HL-60 (cell line): ENCODE results near the gene AIFM3.

Source experiments
- DNase-seq, 2 experiments: peaks; one replicate each; pipeline ENCODE4 v3.0.0-alpha.2; 2010 to 2020; ENCODE audit warnings: low read depth in 1 of 2, low spot score in 1 of 2
- H3K27ac ChIP-seq: fragments of 250-450 bp; sonication (Bioruptor Pico); replicated peaks from 2 replicates; pipeline ENCODE4 v1.5.1; 2020; ENCODE audit warnings: mild to moderate bottlenecking, moderate library complexity
- H3K27me3 ChIP-seq: fragments of 250-450 bp; sonication (Bioruptor Pico); 2 replicates; pipeline ENCODE4 v1.5.1; 2021; ENCODE audit warnings: mild to moderate bottlenecking, moderate library complexity; ENCODE audit not compliant: insufficient read depth, poor library complexity, severe bottlenecking
- H3K4me3 ChIP-seq: replicated peaks from 2 replicates; pipeline ENCODE4 v1.5.1; 2011; ENCODE audit warnings: mild to moderate bottlenecking, control low read depth, low read length; ENCODE audit not compliant: insufficient read depth
- GABPA ChIP-seq: IDR thresholded peaks from 2 replicates; pipeline ENCODE4 v1.6.1; 2012; ENCODE audit warnings: low read depth
- POLR2AphosphoS5 ChIP-seq: IDR thresholded peaks from 2 replicates; pipeline ENCODE4 v1.6.1; 2012; ENCODE audit warnings: low read depth
- SPI1 ChIP-seq: IDR thresholded peaks from 2 replicates; pipeline ENCODE4 v1.6.1; 2012; ENCODE audit warnings: low read depth, mild to moderate bottlenecking, borderline replicate concordance
- TF ChIP-seq, protein P1 (sequence below): IDR thresholded peaks from 2 replicates; pipeline ENCODE4 v1.6.1; 2012; ENCODE audit warnings: low read depth; ENCODE audit not compliant: insufficient replicate concordance
- TF ChIP-seq, protein P2 (sequence below): IDR thresholded peaks from one replicate; pipeline ENCODE4 v1.5.1; 2011; ENCODE audit warnings: low read length, control low read depth, inconsistent platforms; ENCODE audit not compliant: insufficient read depth

Gene AIFM3

DNA sequence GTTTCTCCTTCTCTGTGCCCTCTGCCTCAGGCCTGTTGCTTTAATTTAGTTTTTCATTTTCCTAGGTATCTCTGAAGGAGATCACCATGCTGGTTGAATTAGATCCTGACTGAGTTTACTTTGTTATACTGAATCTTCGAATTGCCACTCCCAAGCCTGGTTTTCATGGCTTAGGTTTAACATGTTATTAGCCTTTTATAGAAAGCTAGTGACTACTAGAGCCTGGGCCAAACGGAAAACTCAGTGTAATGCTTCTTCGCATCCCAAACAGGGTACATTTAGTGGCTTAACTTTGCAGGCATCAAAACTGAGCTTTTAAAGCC lies 46.2 kb upstream of the AIFM3 start:
- TF ChIP-seq POLR2AphosphoS5, result no peak
- TF ChIP-seq, protein P1, sequence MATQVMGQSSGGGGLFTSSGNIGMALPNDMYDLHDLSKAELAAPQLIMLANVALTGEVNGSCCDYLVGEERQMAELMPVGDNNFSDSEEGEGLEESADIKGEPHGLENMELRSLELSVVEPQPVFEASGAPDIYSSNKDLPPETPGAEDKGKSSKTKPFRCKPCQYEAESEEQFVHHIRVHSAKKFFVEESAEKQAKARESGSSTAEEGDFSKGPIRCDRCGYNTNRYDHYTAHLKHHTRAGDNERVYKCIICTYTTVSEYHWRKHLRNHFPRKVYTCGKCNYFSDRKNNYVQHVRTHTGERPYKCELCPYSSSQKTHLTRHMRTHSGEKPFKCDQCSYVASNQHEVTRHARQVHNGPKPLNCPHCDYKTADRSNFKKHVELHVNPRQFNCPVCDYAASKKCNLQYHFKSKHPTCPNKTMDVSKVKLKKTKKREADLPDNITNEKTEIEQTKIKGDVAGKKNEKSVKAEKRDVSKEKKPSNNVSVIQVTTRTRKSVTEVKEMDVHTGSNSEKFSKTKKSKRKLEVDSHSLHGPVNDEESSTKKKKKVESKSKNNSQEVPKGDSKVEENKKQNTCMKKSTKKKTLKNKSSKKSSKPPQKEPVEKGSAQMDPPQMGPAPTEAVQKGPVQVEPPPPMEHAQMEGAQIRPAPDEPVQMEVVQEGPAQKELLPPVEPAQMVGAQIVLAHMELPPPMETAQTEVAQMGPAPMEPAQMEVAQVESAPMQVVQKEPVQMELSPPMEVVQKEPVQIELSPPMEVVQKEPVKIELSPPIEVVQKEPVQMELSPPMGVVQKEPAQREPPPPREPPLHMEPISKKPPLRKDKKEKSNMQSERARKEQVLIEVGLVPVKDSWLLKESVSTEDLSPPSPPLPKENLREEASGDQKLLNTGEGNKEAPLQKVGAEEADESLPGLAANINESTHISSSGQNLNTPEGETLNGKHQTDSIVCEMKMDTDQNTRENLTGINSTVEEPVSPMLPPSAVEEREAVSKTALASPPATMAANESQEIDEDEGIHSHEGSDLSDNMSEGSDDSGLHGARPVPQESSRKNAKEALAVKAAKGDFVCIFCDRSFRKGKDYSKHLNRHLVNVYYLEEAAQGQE, result no peak
- no peak for DNase-seq
- Histone ChIP-seq H3K27me3 (no peaks in the 10 kb centered on the region), H3K27ac (no peak overlapping the region), H3K4me3 (peak overlapping the region; percentile 77)

DNA sequence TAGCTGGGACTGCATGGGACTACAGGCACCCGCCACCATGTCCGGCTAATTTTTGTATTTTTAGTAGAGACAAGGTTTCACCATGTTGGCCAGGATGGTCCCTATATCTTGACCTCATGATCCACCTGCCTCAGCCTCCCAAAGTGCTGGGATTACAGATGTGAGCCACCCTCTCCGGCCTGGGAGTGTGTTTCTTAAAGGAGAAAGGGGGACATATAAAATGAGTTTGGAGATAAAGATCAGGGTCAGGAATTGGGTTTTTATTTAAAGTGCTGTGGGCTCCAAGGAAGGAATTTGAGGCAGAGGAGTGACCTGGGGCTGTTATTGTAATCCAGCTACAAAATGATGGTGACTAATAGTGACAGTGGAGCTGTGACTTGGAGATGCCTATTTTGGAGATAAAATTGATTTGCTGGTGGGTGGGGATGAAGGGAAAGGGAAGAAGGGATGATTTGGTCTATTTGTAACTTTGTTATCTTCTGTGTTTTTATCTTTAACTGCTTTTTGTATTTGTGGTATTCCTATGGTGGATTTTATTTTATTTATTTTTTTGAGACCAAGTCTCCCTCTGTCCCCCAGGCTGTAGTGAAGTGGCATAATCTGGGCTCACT lies 44.8 kb upstream of the AIFM3 start:
- no peaks in the 10 kb centered on the region for H3K27me3 ChIP-seq
- H3K4me3 ChIP-seq, result no peak overlapping the region
- TF ChIP-seq GABPA (no peak), SPI1 (no peak), POLR2AphosphoS5 (no peak)
- TF ChIP-seq, protein P2, sequence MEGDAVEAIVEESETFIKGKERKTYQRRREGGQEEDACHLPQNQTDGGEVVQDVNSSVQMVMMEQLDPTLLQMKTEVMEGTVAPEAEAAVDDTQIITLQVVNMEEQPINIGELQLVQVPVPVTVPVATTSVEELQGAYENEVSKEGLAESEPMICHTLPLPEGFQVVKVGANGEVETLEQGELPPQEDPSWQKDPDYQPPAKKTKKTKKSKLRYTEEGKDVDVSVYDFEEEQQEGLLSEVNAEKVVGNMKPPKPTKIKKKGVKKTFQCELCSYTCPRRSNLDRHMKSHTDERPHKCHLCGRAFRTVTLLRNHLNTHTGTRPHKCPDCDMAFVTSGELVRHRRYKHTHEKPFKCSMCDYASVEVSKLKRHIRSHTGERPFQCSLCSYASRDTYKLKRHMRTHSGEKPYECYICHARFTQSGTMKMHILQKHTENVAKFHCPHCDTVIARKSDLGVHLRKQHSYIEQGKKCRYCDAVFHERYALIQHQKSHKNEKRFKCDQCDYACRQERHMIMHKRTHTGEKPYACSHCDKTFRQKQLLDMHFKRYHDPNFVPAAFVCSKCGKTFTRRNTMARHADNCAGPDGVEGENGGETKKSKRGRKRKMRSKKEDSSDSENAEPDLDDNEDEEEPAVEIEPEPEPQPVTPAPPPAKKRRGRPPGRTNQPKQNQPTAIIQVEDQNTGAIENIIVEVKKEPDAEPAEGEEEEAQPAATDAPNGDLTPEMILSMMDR, result no peak
- TF ChIP-seq, protein P1, result no peak
- no peak for DNase-seq
- no peak overlapping the region for H3K27ac ChIP-seq

DNA sequence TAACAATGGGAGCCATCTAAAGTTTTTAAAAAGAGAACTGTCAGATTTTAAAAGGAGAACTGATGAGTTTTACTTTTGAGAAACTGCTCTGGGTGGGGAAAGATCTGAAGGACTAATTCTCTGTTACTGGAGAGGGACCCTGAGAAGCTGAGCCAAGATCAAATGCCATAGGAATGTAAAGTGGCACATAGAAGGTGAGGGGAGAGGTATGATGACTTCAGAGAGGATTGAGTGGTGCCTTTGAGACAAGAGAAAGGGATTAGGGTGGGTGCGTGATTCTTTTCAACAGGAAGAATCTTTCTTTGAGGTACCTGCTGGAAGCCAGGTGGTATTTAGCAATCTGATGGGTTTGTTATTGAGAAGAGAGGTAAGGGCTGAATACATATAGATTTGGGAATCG lies 40.8 kb upstream of the AIFM3 start:
- TF ChIP-seq, protein P1, result no peak
- TF ChIP-seq SPI1, result no peak
- TF ChIP-seq, protein P2, result no peak
- TF ChIP-seq GABPA, result no peak
- no peak for TF ChIP-seq POLR2AphosphoS5
- DNase-seq, result no peak
- Histone ChIP-seq H3K4me3 (no peak overlapping the region), H3K27ac (peak overlapping the region; percentile 23; the same call in 1 of the 2 replicates), H3K27me3 (no peaks in the 10 kb centered on the region)
